Measurements from ENCODE around the gene MGME1.

DNA sequence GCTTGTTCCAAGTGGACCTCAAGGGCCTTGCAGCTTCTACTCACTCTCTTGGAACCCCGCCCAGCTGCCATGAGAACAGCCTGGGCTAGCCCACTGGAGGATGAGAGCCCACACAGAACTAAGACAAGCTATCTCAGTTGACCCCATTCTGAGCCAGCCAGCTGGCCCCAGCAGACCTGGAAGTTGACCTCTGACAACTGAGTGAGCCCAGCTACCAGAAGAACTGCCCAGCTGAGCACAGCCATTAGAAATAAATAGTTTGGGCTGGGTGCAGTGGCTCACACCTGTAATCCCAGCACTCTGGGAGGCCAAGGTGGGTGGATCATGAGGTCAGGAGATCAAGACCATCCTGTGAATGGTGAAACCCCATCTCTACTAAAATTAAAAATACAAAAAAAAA, 37.3 kb upstream of the MGME1 start:
- TF ChIP-seq, protein P1, sequence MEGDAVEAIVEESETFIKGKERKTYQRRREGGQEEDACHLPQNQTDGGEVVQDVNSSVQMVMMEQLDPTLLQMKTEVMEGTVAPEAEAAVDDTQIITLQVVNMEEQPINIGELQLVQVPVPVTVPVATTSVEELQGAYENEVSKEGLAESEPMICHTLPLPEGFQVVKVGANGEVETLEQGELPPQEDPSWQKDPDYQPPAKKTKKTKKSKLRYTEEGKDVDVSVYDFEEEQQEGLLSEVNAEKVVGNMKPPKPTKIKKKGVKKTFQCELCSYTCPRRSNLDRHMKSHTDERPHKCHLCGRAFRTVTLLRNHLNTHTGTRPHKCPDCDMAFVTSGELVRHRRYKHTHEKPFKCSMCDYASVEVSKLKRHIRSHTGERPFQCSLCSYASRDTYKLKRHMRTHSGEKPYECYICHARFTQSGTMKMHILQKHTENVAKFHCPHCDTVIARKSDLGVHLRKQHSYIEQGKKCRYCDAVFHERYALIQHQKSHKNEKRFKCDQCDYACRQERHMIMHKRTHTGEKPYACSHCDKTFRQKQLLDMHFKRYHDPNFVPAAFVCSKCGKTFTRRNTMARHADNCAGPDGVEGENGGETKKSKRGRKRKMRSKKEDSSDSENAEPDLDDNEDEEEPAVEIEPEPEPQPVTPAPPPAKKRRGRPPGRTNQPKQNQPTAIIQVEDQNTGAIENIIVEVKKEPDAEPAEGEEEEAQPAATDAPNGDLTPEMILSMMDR (IDR thresholded peaks at IDR 0.05; ENCODE audit: insufficient read depth, low read depth, low read length) = no peak
- no peak for TF ChIP-seq EZH2 (IDR thresholded peaks at IDR 0.05; ENCODE audit: insufficient read depth, low read length)
